ENCODE data around the gene USP17L22. TPM values are rescaled to one million over a fixed set of nuclear protein-coding genes. Genes with fewer than 3 reads are reported as not detected.
"Not testable (repeated sequence)": the region's sequence is repeated elsewhere in the genome, so short reads cannot be mapped to it uniquely, and the experiment has no call there.

The USP17L22 gene, protein sequence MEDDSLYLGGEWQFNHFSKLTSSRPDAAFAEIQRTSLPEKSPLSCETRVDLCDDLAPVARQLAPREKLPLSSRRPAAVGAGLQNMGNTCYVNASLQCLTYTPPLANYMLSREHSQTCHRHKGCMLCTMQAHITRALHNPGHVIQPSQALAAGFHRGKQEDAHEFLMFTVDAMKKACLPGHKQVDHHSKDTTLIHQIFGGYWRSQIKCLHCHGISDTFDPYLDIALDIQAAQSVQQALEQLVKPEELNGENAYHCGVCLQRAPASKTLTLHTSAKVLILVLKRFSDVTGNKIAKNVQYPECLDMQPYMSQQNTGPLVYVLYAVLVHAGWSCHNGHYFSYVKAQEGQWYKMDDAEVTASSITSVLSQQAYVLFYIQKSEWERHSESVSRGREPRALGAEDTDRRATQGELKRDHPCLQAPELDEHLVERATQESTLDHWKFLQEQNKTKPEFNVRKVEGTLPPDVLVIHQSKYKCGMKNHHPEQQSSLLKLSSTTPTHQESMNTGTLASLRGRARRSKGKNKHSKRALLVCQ
- not detected in 2 replicates for polyA plus RNA-seq (2011; rRNA removed)
- polyA minus RNA-seq (2011; rRNA and poly(A)+ RNA removed): not detected in 2 replicates

DNA sequence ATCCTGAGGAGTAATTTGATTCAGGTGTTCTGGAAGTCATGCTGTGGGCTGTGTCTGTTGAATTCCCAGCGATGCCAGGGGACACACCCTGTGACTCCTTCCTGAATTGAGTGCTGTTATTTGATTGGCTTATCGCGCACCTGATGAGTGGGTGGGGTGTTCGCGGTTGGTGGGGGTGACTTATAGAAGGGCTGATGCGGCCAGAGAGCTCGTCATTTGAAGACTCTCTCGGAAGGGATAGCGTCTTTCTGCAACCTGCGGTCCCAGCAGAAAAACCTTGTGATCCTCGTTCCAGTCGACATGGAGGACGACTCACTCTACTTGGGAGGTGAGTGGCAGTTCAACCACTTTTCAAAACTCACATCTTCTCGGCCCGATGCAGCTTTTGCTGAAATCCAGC is at the start of gene USP17L22:
USP17L22 (plus strand) TSS at position 301 of the 400 bp plus-strand sequence; CDS start at position 301, 0 bp downstream.
- POLR2A ChIA-PET; H3K27me3 ChIP-seq (ENCODE audit: control insufficient read depth, insufficient read depth, low read length); DNase-seq (ENCODE audit: low read depth); H3K36me3 ChIP-seq (ENCODE audit: control insufficient read depth, insufficient read depth, low read length); H3K4me3 ChIP-seq (ENCODE audit: low read depth, low read length); CTCF ChIA-PET: not testable (repeated sequence)

DNA sequence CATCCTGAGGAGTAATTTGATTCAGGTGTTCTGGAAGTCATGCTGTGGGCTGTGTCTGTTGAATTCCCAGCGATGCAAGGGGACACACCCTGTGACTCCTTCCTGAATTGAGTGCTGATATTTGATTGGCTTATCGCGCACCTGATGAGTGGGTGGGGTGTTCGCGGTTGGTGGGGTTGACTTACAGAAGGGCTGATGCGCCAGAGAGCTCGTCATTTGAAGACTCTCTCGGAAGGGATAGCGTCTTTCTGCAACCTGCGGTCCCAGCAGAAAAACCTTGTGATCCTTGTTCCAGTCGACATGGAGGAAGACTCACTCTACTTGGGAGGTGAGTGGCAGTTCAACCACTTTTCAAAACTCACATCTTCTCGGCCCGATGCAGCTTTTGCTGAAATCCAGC is 47.6 kb upstream of the USP17L22 start, which contains the start of gene USP17L12:
USP17L12 (plus strand) TSS at position 301 of the 400 bp plus-strand sequence; CDS start at position 301, 0 bp downstream.
- CTCF ChIA-PET; DNase-seq (ENCODE audit: low read depth); H3K27me3 ChIP-seq (ENCODE audit: control insufficient read depth, insufficient read depth, low read length); POLR2A ChIA-PET; H3K4me3 ChIP-seq (ENCODE audit: low read depth, low read length); H3K36me3 ChIP-seq (ENCODE audit: control insufficient read depth, insufficient read depth, low read length): not testable (repeated sequence)

DNA sequence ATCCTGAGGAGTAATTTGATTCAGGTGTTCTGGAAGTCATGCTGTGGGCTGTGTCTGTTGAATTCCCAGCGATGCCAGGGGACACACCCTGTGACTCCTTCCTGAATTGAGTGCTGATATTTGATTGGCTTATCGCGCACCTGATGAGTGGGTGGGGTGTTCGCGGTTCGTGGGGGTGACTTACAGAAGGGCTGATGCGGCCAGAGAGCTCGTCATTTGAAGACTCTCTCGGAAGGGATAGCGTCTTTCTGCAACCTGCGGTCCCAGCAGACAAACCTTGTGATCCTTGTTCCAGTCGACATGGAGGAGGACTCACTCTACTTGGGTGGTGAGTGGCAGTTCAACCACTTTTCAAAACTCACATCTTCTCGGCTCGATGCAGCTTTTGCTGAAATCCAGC is 42.8 kb upstream of the USP17L22 start, which contains the start of gene USP17L13:
USP17L13 (plus strand) TSS at position 301 of the 400 bp plus-strand sequence; CDS start at position 301, 0 bp downstream.
- DNase-seq (ENCODE audit: low read depth); H3K27me3 ChIP-seq (ENCODE audit: control insufficient read depth, insufficient read depth, low read length); CTCF ChIA-PET; H3K36me3 ChIP-seq (ENCODE audit: control insufficient read depth, insufficient read depth, low read length); H3K4me3 ChIP-seq (ENCODE audit: low read depth, low read length); POLR2A ChIA-PET: not testable (repeated sequence)

DNA sequence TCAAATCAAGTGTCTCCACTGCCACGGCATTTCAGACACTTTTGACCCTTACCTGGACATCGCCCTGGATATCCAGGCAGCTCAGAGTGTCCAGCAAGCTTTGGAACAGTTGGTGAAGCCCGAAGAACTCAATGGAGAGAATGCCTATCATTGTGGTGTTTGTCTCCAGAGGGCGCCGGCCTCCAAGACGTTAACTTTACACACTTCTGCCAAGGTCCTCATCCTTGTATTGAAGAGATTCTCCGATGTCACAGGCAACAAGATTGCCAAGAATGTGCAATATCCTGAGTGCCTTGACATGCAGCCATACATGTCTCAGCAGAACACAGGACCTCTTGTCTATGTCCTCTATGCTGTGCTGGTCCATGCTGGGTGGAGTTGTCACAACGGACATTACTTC is 37.2 kb upstream of the USP17L22 start:
- H3K36me3 ChIP-seq (ENCODE audit: control insufficient read depth, insufficient read depth, low read length); H3K4me3 ChIP-seq (ENCODE audit: low read depth, low read length); H3K27me3 ChIP-seq (ENCODE audit: control insufficient read depth, insufficient read depth, low read length); DNase-seq (ENCODE audit: low read depth); CTCF ChIA-PET; POLR2A ChIA-PET: not testable (repeated sequence)

DNA sequence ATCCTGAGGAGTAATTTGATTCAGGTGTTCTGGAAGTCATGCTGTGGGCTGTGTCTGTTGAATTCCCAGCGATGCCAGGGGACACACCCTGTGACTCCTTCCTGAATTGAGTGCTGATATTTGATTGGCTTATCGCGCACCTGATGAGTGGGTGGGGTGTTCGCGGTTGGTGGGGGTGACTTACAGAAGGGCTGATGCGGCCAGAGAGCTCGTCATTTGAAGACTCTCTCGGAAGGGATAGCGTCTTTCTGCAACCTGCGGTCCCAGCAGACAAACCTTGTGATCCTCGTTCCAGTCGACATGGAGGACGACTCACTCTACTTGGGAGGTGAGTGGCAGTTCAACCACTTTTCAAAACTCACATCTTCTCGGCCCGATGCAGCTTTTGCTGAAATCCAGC is 33.3 kb upstream of the USP17L22 start, which contains the start of gene USP17L15:
USP17L15 (plus strand) TSS at position 301 of the 400 bp plus-strand sequence; CDS start at position 301, 0 bp downstream.
- H3K4me3 ChIP-seq (ENCODE audit: low read depth, low read length); CTCF ChIA-PET; POLR2A ChIA-PET; DNase-seq (ENCODE audit: low read depth); H3K36me3 ChIP-seq (ENCODE audit: control insufficient read depth, insufficient read depth, low read length); H3K27me3 ChIP-seq (ENCODE audit: control insufficient read depth, insufficient read depth, low read length): not testable (repeated sequence)

DNA sequence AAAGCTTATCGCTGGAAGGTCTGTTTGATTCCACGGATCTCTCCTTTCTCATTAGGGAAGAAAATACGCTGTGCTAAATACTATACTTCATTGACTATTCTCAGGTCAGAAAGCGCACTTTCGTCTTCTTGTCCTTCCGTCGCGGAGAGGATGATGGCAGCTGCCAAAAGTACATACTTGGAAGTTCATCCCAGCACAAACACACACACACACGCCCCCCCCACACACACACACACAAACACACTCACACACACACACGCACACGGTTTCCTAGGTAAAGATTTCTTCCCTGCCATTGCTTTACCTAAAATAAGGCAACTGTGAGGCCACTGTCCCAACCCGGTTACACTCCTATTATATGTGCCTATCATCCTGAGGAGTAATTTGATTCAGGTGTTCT is 29.0 kb upstream of the USP17L22 start:
- H3K36me3 ChIP-seq (ENCODE audit: control insufficient read depth, insufficient read depth, low read length); POLR2A ChIA-PET; H3K27me3 ChIP-seq (ENCODE audit: control insufficient read depth, insufficient read depth, low read length); DNase-seq (ENCODE audit: low read depth); CTCF ChIA-PET; H3K4me3 ChIP-seq (ENCODE audit: low read depth, low read length): not testable (repeated sequence)

DNA sequence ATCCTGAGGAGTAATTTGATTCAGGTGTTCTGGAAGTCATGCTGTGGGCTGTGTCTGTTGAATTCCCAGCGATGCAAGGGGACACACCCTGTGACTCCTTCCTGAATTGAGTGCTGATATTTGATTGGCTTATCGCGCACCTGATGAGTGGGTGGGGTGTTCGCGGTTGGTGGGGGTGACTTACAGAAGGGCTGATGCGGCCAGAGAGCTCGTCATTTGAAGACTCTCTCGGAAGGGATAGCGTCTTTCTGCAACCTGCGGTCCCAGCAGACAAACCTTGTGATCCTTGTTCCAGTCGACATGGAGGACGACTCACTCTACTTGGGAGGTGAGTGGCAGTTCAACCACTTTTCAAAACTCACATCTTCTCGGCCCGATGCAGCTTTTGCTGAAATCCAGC is 23.8 kb upstream of the USP17L22 start, which contains the start of gene USP17L17:
USP17L17 (plus strand) TSS at position 301 of the 400 bp plus-strand sequence; CDS start at position 301, 0 bp downstream.
- H3K4me3 ChIP-seq (ENCODE audit: low read depth, low read length); DNase-seq (ENCODE audit: low read depth); POLR2A ChIA-PET; H3K27me3 ChIP-seq (ENCODE audit: control insufficient read depth, insufficient read depth, low read length); CTCF ChIA-PET; H3K36me3 ChIP-seq (ENCODE audit: control insufficient read depth, insufficient read depth, low read length): not testable (repeated sequence)

DNA sequence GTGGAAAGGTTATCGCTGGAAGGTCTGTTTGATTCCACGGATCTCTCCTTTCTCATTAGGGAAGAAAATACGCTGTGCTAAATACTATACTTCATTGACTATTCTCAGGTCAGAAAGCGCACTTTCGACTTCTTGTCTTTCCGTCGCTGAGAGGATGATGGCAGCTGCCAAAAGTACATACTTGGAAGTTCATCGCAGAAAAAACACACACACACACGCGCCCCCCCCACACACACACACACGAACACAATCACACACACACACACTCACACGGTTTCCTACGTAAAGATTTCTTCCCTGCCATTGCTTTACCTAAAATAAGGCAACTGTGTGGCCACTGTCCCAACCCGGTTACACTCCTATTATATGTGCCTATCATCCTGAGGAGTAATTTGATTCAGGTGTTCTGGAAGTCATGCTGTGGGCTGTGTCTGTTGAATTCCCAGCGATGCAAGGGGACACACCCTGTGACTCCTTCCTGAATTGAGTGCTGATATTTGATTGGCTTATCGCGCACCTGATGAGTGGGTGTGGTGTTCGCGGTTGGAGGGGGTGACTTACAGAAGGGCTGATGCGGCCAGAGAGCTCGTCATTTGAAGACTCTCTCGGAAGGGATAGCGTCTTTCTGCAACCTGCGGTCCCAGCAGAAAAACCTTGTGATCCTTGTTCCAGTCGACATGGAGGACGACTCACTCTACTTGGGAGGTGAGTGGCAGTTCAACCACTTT is 19.3 kb upstream of the USP17L22 start, which contains the start of gene USP17L18:
USP17L18 (plus strand) TSS at position 678 of the 728 bp plus-strand sequence; CDS start at position 678, 0 bp downstream.
- CTCF ChIA-PET; DNase-seq (ENCODE audit: low read depth): not testable (repeated sequence)

DNA sequence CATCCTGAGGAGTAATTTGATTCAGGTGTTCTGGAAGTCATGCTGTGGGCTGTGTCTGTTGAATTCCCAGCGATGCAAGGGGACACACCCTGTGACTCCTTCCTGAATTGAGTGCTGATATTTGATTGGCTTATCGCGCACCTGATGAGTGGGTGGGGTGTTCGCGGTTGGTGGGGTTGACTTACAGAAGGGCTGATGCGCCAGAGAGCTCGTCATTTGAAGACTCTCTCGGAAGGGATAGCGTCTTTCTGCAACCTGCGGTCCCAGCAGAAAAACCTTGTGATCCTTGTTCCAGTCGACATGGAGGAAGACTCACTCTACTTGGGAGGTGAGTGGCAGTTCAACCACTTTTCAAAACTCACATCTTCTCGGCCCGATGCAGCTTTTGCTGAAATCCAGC is 14.3 kb upstream of the USP17L22 start, which contains the start of gene USP17L19:
USP17L19 (plus strand) TSS at position 301 of the 400 bp plus-strand sequence; CDS start at position 301, 0 bp downstream.
- H3K36me3 ChIP-seq (ENCODE audit: control insufficient read depth, insufficient read depth, low read length); POLR2A ChIA-PET; DNase-seq (ENCODE audit: low read depth); CTCF ChIA-PET; H3K4me3 ChIP-seq (ENCODE audit: low read depth, low read length); H3K27me3 ChIP-seq (ENCODE audit: control insufficient read depth, insufficient read depth, low read length): not testable (repeated sequence)

More for the DNA sequence above, 19.3 kb upstream of the USP17L22 start, which contains the start of gene USP17L18:
- H3K27me3 ChIP-seq (ENCODE audit: control insufficient read depth, insufficient read depth, low read length); H3K36me3 ChIP-seq (ENCODE audit: control insufficient read depth, insufficient read depth, low read length); POLR2A ChIA-PET; H3K4me3 ChIP-seq (ENCODE audit: low read depth, low read length): not testable (repeated sequence)

DNA sequence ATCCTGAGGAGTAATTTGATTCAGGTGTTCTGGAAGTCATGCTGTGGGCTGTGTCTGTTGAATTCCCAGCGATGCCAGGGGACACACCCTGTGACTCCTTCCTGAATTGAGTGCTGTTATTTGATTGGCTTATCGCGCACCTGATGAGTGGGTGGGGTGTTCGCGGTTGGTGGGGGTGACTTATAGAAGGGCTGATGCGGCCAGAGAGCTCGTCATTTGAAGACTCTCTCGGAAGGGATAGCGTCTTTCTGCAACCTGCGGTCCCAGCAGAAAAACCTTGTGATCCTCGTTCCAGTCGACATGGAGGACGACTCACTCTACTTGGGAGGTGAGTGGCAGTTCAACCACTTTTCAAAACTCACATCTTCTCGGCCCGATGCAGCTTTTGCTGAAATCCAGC is 9.6 kb upstream of the USP17L22 start, which contains the start of gene USP17L20:
USP17L20 (plus strand) TSS at position 301 of the 400 bp plus-strand sequence; CDS start at position 301, 0 bp downstream.
- H3K4me3 ChIP-seq (ENCODE audit: low read depth, low read length); CTCF ChIA-PET; DNase-seq (ENCODE audit: low read depth); POLR2A ChIA-PET; H3K27me3 ChIP-seq (ENCODE audit: control insufficient read depth, insufficient read depth, low read length); H3K36me3 ChIP-seq (ENCODE audit: control insufficient read depth, insufficient read depth, low read length): not testable (repeated sequence)

DNA sequence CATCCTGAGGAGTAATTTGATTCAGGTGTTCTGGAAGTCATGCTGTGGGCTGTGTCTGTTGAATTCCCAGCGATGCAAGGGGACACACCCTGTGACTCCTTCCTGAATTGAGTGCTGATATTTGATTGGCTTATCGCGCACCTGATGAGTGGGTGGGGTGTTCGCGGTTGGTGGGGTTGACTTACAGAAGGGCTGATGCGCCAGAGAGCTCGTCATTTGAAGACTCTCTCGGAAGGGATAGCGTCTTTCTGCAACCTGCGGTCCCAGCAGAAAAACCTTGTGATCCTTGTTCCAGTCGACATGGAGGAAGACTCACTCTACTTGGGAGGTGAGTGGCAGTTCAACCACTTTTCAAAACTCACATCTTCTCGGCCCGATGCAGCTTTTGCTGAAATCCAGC is 4.8 kb upstream of the USP17L22 start, which contains the start of gene USP17L21:
USP17L21 (plus strand) TSS at position 301 of the 400 bp plus-strand sequence; CDS start at position 301, 0 bp downstream.
- H3K36me3 ChIP-seq (ENCODE audit: control insufficient read depth, insufficient read depth, low read length); CTCF ChIA-PET: not testable (repeated sequence)

DNA sequence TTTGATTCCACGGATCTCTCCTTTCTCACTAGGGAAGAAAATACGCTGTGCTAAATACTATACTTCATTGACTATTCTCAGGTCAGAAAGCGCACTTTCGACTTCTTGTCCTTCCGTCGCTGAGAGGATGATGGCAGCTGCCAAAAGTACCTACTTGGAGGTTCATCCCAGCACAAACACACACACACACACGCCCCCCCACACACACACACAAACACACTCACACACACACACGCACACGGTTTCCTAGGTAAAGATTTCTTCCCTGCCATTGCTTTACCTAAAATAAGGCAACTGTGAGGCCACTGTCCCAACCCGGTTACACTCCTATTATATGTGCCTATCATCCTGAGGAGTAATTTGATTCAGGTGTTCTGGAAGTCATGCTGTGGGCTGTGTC is 4.3 kb downstream of the USP17L22 start:
- DNase-seq (ENCODE audit: low read depth); H3K27me3 ChIP-seq (ENCODE audit: control insufficient read depth, insufficient read depth, low read length); H3K36me3 ChIP-seq (ENCODE audit: control insufficient read depth, insufficient read depth, low read length); POLR2A ChIA-PET; CTCF ChIA-PET; H3K4me3 ChIP-seq (ENCODE audit: low read depth, low read length): not testable (repeated sequence)

More for the DNA sequence above, 4.8 kb upstream of the USP17L22 start, which contains the start of gene USP17L21:
- DNase-seq (ENCODE audit: low read depth); POLR2A ChIA-PET; H3K4me3 ChIP-seq (ENCODE audit: low read depth, low read length); H3K27me3 ChIP-seq (ENCODE audit: control insufficient read depth, insufficient read depth, low read length): not testable (repeated sequence)
